22Rv1 (cell line): ENCODE measurements around the gene GPBAR1.

Experiments
- H3K27ac ChIP-seq: fragments of 450-650 bp; 2 replicates; pipeline ENCODE4 v1.5.1; 2017
- CTCF ChIP-seq: fragments of 450-650 bp; IDR thresholded peaks from 2 replicates; pipeline ENCODE4 v1.5.1; 2017; ENCODE audit warnings: mild to moderate bottlenecking
- ZFX ChIP-seq: fragments of 450-650 bp; IDR thresholded peaks from 2 replicates; pipeline ENCODE4 v1.6.1; 2017; ENCODE audit warnings: antibody characterized with exemption, borderline replicate concordance

GPBAR1 gene

GRCh38 chr2:218260742-218261422 is at the start of gene GPBAR1:
Gene GPBAR1 (plus strand): TSS chr2:218261015. CDS start chr2:218262725, 1,710 bp downstream.
- TF ChIP-seq CTCF = no peak
- no peak for TF ChIP-seq ZFX
- H3K27ac ChIP-seq = no peak within 1 kb of the TSS

GRCh38 chr2:218214116-218214515 is 46.7 kb upstream of the GPBAR1 start:
- H3K27ac ChIP-seq = no peak overlapping the region
- TF ChIP-seq CTCF (no peak), ZFX (no peak)

GRCh38 chr2:218216336-218216673 is 44.5 kb upstream of the GPBAR1 start:
- peak overlapping the region; percentile 66 for H3K27ac ChIP-seq
- TF ChIP-seq CTCF = no peak
- TF ChIP-seq ZFX = no peak

GRCh38 chr2:218216674-218217359 is 44.0 kb upstream of the GPBAR1 start, which contains the start of gene ARPC2:
Gene ARPC2 (plus strand): TSS chr2:218217189. CDS start chr2:218217471, 282 bp downstream.
- peak within 1 kb of the TSS; percentile 66 for H3K27ac ChIP-seq
- TF ChIP-seq CTCF (no peak), ZFX (no peak)

- peak overlapping the region; percentile 66 for H3K27ac ChIP-seq
- no peak for TF ChIP-seq CTCF
- no peak for TF ChIP-seq ZFX
These were observed 43.2 kb upstream of the GPBAR1 start for GRCh38 chr2:218217360-218218267.

- TF ChIP-seq CTCF = no peak
- H3K27ac ChIP-seq = peak overlapping the region; percentile 66
These were observed 42.3 kb upstream of the GPBAR1 start for GRCh38 chr2:218218268-218219185.
